DOHH2 (cell line): Measurements from ENCODE around the gene CCT8L2.

ENCODE experiments used
- CTCF ChIP-seq: fragments of 200-600 bp; sonication (generic); IDR thresholded peaks from one replicate; pipeline ENCODE4 v1.5.1; 2014; ENCODE audit warnings: antibody characterized with exemption, mild to moderate bottlenecking, low read depth, low read length; ENCODE audit not compliant: poor library complexity, severe bottlenecking
- EZH2phosphoT487 ChIP-seq: fragments of 200-600 bp; sonication (generic); IDR thresholded peaks from 2 replicates; pipeline ENCODE4 v1.6.1; 2017; ENCODE audit warnings: borderline replicate concordance, mild to moderate bottlenecking, antibody characterized with exemption, low read length, moderate library complexity, mixed read lengths

- TF ChIP-seq CTCF (no peak), EZH2phosphoT487 (no peak)
Measured at GRCh38 chr22:16586170-16586569, 6.4 kb downstream of the CCT8L2 start.
